Stimulated activated CD4-positive, alpha-beta T cell treated with anti-CD3 and anti-CD28 coated beads, Interleukin-1b, Interleukin-23, amount 100 ng/mL, for 24 hours (primary cell): ENCODE data around the gene STXBP5L.
"Not testable (repeated sequence)": the region's sequence is repeated elsewhere in the genome, so short reads cannot be mapped to it uniquely, and the experiment has no call there.

ENCODE experiments used
- DNase-seq, 4 experiments: peaks; one replicate each; pipeline ENCODE4 v3.0.0-alpha.2; 2020; ENCODE audit warnings: low read depth in 4 of 4, low spot score in 1 of 4

The STXBP5L gene

DNA sequence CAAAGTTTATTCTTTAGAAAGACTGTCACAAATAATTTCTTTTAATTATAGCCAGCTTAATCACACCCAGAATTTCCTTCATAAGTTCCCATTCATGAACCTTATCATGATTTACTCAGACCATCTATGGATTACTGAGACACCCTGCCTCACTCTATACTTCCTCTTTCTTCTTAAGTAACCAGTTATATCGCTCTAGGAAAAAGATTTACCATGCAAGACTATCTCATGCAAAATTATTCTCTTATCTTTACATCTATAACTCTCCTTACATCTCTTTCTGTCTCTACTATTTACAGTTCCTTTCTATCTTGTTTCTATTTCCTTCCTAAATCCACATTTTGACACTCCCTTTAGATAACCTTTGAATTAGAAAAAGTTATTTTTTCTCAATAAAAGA, 321.0 kb downstream of the STXBP5L start:
- DNase-seq = no peak

DNA sequence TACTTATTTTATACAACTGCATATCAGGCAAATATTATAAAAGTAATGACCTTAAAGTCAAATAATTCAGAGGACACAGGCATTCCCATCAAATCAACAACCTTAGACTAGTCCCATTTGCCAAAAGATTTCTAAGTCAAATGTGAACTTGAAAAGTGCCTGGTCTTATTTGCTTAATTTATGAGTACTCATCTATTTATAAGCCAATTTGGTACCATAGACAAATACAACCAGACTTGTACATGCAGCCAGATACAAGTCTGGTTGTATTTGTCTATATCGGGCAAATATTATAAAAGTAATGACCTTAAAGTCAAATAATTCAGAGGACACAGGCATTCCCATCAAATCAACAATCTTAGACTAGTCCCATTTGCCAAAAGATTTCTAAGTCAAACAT, 322.2 kb downstream of the STXBP5L start:
- not testable (repeated sequence) for DNase-seq

DNA sequence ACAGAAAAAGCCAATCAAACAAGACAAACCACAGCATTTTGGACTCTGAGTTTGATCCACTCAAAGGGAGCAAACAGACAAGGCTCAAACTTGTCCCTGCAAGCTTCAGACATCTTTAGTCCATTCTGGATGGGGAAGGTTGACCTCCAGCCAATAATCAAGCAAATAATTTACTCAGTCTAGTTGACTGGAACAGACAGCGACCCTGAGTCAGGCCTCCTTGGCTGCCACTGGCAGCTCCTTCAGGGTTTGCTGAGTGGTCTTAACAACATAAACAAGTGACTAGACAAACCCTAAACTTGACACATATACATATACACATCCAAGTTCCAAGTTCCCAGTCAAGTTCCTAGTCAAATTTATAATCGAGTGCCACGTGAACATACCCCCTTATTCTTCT, 323.9 kb downstream of the STXBP5L start:
- DNase-seq = no peak

DNA sequence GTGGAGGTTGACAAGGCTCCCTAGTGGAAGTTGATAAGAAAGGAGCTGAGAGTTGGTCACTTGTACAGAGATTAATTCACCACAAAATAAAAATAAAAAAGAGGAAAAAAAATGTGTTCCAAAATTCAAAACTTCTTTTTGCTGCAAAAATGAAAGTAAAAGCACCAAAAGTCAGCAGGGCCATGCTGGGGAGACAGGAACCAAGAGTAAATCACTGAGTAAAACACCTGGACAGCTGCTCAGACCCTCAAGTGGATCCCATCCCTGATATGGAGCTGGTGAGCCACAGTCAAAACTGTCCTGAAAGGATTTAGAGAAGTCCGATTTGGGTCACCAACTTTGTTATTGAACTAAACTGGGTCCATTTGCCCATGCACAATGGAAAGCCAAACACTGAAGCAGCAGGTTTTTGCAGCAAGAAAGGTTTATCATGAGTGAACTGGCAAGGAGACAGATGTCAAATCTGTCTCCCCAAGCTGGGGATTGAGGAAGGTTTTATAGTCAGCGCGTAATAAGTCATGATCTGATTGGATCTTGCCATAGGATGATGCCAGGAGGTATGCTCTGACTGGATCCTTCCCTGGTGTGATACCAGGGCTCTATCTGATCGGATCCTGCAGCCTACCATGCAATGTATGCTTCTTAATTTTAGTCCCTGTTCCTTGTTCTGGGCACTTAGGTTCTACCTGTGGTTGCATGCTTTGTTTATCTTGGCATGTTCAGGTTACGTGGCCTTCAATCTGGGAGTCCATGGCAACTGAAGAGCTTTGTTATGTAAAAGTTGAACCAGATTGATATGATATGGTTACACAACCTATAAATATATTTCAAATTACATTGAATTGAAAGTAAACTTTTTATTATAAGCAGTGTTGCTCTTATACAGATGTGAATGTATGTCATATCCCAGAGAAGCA, 324.6 kb downstream of the STXBP5L start:
- no peak for DNase-seq

DNA sequence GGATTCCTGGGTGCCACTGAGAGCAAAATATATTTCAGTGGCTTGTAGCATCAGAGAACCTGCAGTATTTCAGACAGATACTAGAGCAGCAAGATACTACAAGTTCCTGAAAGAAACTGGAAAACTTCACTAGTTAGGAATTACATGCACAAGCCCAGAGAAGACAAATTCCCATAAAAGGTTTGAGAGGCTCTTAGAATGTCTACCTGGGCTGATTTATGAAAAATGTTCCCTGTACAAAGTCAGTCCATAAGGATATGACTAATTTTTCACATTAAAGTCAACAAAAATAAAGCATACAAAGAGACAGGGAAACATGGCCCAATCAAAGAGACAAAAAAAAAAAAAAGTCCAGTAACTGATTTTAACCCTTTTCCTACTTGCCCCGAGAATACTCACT, 335.2 kb downstream of the STXBP5L start:
- DNase-seq = no peak

DNA sequence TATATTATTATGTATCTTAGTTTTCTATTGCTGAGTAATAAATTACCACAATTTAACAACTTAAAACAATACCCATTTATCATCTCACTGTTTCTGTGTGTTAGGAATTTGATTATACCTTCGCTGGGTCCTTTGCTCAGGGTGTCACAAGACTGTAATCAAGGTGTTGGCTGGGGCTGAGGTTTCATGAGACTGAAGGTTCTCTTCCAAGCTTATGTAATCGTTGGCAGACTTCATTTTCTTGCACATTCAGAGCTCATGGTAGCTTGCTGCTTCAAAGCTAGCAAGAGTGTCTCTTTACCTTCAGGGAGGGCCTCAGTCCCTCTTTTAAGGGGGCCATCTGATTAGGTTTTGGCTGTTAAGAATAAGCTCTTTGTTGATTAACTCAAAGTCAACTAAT, 344.7 kb downstream of the STXBP5L start:
- no peak for DNase-seq

DNA sequence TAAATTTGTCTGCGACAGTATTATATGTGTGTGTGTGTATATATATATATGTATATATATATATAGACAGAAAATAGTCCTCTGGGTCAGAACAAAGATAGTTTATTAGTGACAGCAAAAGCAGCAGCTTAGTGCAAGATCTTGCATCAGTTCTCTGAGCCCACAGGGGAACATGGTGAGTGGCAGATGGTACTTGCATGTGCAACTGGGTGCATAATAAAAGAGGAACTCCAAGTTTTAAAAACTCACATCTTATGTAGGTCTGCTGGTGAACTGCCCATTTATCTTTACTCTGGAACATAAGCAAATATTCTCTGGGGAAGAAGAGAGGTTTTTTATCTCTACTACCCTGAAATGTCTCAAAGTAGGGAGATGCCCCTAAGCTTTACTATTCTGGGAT, 361.4 kb downstream of the STXBP5L start:
- no peak for DNase-seq

GRCh38 chr3:121274411-121274810, 366.4 kb downstream of the STXBP5L start:
- no peak for DNase-seq

GRCh38 chr3:121295452-121295851, 387.4 kb downstream of the STXBP5L start:
- DNase-seq = no peak

GRCh38 chr3:121295979-121296378, 388.0 kb downstream of the STXBP5L start:
- no peak for DNase-seq

DNA sequence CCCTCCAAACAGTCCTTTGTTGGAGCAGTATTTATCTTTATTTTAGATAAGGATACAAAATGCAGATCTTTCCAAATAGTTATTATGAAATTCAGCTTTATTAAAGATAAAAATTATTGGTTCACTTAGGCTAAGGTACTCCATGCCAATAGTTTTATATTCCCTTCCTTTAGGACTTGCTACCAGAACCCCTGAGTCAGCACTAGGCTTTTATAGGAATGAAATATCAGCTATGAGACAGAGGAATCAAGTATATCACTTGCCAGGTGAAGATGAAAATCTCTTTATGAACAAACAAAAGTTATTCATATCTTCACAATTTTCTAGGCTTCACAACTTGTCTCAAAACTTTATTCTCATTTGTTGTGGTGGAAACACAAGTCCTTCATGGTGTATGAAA, 416.3 kb downstream of the STXBP5L start:
- no peak for DNase-seq

- no peak for DNase-seq
Observed at GRCh38 chr3:121330118-121330517, 422.1 kb downstream of the STXBP5L start.

- DNase-seq = no peak
Observed at GRCh38 chr3:121330634-121331033, 422.6 kb downstream of the STXBP5L start.

DNA sequence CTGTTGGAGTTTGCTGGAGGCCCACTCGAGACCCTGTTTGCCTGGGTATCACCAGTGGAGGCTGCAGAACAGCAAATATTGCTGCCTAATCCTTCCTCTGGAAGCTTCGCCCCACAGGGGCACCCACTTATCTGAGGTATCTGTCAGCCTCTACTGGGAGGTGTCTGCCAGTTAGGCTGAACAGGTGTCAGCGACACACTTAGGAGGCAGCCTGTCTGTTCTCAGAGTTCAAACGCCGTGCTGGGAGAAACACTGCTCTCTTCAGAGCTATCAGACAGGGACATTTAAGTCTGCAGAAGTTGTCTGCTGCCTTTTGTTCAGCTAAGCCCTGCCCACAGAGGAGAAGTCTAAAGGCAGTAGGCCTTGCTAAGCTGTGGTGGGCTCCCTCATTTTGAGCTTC, 448.0 kb downstream of the STXBP5L start:
- DNase-seq = not testable (repeated sequence)

- DNase-seq = no peak
Observed at GRCh38 chr3:121362035-121362734, 454.2 kb downstream of the STXBP5L start.

GRCh38 chr3:121388308-121388707, 480.3 kb downstream of the STXBP5L start:
- DNase-seq = not testable (repeated sequence)

- not testable (repeated sequence) for DNase-seq
Observed at GRCh38 chr3:121395967-121396366, 488.0 kb downstream of the STXBP5L start.

- not testable (repeated sequence) for DNase-seq
Observed at GRCh38 chr3:121398051-121398450, 490.0 kb downstream of the STXBP5L start.

DNA sequence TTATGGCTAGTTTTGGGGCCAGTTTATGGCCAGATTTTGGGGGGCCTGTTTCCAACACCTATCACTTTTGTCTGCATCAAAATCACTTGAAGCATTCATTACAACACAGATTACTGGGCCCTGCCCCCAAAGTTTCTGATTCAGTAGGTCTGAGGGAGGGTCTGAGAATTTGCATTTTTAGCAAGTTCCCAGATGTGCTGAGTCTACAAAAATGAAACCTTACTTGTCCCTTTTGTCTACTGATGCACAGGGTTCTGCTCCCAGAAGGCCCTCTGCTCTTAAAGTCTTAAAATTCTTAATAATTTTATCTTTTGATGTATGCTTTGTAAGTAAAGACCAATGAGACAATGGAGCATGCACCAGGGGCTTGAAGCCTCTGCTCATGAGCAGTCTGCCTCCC, 491.8 kb downstream of the STXBP5L start:
- no peak for DNase-seq

GRCh38 chr3:121405631-121406030, 497.6 kb downstream of the STXBP5L start:
- DNase-seq = no peak

DNA sequence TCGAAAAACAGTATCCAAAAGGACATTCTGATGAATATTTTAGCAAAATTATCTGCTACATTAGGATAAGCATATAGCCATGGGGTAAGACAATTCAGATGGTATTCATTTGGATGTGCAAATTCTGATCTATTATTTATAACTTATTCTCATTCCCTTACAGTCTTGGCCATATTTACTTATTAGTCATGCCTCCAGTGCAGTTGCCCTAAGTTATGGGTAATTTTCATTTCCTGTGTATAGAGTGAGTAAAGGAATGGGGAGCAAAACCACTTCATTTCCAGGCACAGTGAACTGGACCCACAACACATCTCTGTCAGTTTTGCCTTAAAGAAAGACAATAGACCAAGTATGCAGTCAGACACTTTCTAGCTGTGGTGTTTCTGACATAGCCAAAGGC, 503.5 kb downstream of the STXBP5L start:
- DNase-seq = no peak

DNA sequence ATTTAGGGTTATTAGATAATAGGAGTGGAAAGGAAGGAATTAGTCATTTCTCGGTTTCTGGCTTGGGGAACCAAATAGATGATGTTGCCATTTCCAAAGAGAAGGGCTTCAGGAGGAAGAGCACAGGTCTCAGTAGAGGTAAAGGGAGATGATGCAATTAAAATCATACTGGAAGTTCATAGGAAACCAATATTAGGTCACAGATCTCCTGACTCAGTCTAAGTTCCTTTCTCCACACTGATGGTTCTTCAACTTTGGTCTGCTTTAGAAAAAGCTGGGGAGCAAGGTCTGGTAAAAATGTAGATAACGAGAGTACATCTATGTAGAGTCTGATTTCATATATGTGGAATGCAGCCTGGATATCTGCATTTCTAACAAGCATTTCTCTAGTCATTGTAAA, 506.9 kb downstream of the STXBP5L start:
- DNase-seq = no peak
